ENCODE results near the gene AIDA.

AIDA gene

GRCh38 chr1:222643606-222643937 lies 68.7 kb downstream of the AIDA start:
- DNase-seq: no peak

- DNase-seq: no peak
Observed at GRCh38 chr1:222642468-222642867, 69.8 kb downstream of the AIDA start.

GRCh38 chr1:222641269-222641948 lies 70.9 kb downstream of the AIDA start:
- DNase-seq: no peak

- DNase-seq: peak; percentile 90
Observed at GRCh38 chr1:222634180-222635013, 77.9 kb downstream of the AIDA start.

- DNase-seq: no peak
Observed at GRCh38 chr1:222632749-222633148, 79.5 kb downstream of the AIDA start.

- no peak for DNase-seq
Observed at GRCh38 chr1:222631611-222632208, 80.6 kb downstream of the AIDA start.

GRCh38 chr1:222629921-222630535 lies 82.3 kb downstream of the AIDA start:
- no peak for DNase-seq

GRCh38 chr1:222627232-222627631 lies 85.1 kb downstream of the AIDA start:
- no peak for DNase-seq

- no peak for DNase-seq
Observed at GRCh38 chr1:222624214-222624613, 88.1 kb downstream of the AIDA start.

GRCh38 chr1:222623458-222623857 lies 88.8 kb downstream of the AIDA start:
- no peak for DNase-seq

GRCh38 chr1:222622765-222623164 lies 89.5 kb downstream of the AIDA start:
- DNase-seq: no peak

GRCh38 chr1:222620566-222620965 lies 91.7 kb downstream of the AIDA start:
- no peak for DNase-seq

GRCh38 chr1:222618880-222619596 lies 93.3 kb downstream of the AIDA start:
- DNase-seq: peak; percentile 16

Measured in inflammatory macrophage treated with lipopolysaccharide for 4 hours (primary cell).